Vagina (tissue), 2 donors: Measurements from ENCODE around the gene HIKESHI.

Experiments used
- POLR2A ChIP-seq, 2 donors: fragments of 450-650 bp; IDR thresholded peaks; one replicate each; pipeline ENCODE4 v1.6.1; 2017; ENCODE audit warnings: antibody characterized with exemption in 2 of 2, mild to moderate bottlenecking in 2 of 2, moderate library complexity in 2 of 2
- POLR2AphosphoS5 ChIP-seq, 2 donors: sonication (generic); formaldehyde crosslinking; IDR thresholded peaks; one replicate each; pipeline ENCODE4 v1.9.0; 2017; ENCODE audit warnings: antibody characterized with exemption in 2 of 2, mild to moderate bottlenecking in 2 of 2, low read depth in 1 of 2; ENCODE audit not compliant: insufficient read depth in 1 of 2
- TF ChIP-seq, protein P1 (sequence below), 3 experiments: fragments of 450-650 bp in 2 of 3; fragments of 200-600 bp in 1 of 3; sonication (generic) in 1 of 3; IDR thresholded peaks; one replicate each; pipeline ENCODE4 v1.5.1; 2017 to 2019; ENCODE audit warnings: antibody characterized with exemption in 3 of 3, mild to moderate bottlenecking in 2 of 3, moderate library complexity in 2 of 3

- TF ChIP-seq, protein P1, sequence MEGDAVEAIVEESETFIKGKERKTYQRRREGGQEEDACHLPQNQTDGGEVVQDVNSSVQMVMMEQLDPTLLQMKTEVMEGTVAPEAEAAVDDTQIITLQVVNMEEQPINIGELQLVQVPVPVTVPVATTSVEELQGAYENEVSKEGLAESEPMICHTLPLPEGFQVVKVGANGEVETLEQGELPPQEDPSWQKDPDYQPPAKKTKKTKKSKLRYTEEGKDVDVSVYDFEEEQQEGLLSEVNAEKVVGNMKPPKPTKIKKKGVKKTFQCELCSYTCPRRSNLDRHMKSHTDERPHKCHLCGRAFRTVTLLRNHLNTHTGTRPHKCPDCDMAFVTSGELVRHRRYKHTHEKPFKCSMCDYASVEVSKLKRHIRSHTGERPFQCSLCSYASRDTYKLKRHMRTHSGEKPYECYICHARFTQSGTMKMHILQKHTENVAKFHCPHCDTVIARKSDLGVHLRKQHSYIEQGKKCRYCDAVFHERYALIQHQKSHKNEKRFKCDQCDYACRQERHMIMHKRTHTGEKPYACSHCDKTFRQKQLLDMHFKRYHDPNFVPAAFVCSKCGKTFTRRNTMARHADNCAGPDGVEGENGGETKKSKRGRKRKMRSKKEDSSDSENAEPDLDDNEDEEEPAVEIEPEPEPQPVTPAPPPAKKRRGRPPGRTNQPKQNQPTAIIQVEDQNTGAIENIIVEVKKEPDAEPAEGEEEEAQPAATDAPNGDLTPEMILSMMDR (IDR thresholded peaks at IDR 0.05): no peak
- TF ChIP-seq POLR2AphosphoS5 (IDR thresholded peaks at IDR 0.05; ENCODE audit: insufficient read depth in 1 of 2, low read depth in 1 of 2) (no peak), POLR2A (IDR thresholded peaks at IDR 0.05) (no peak)
Measured at GRCh38 chr11:86386746-86387145, 84.7 kb downstream of the HIKESHI start.
